Loucy (cell line): ENCODE results near the gene BASP1.

Experiments
- H2AFZ ChIP-seq: fragments of 200-600 bp; sonication (generic); 2 replicates; pipeline ENCODE4 v1.6.0; 2016; ENCODE audit warnings: antibody characterized with exemption, mild to moderate bottlenecking, low read length, moderate library complexity
- H3F3A ChIP-seq: fragments of 200-600 bp; 2 replicates; pipeline ENCODE4 v1.6.0; 2016; ENCODE audit warnings: antibody characterized with exemption, low read depth, mild to moderate bottlenecking
- H3K27me3 ChIP-seq: fragments of 200-600 bp; sonication (generic); 2 replicates; pipeline ENCODE4 v1.6.1; 2014; ENCODE audit warnings: low read length, mild to moderate bottlenecking; ENCODE audit not compliant: insufficient read depth, poor library complexity, severe bottlenecking
- H3K36me3 ChIP-seq: fragments of 200-600 bp; sonication (generic); 2 replicates; pipeline ENCODE4 v1.6.1; 2016; ENCODE audit warnings: low read length; ENCODE audit not compliant: insufficient read depth
- H3K4me1 ChIP-seq: fragments of 200-600 bp; sonication (generic); 2 replicates; pipeline ENCODE4 v1.5.1; 2014; ENCODE audit warnings: low read length, mild to moderate bottlenecking; ENCODE audit not compliant: insufficient read depth, poor library complexity, severe bottlenecking
- H3K4me2 ChIP-seq: fragments of 200-600 bp; sonication (generic); 2 replicates; pipeline ENCODE4 v1.6.0; 2014; ENCODE audit warnings: antibody characterized with exemption, low read length, low read depth, mild to moderate bottlenecking; ENCODE audit not compliant: poor library complexity, severe bottlenecking
- H3K4me3 ChIP-seq: fragments of 200-600 bp; sonication (generic); 2 replicates; pipeline ENCODE4 v1.5.1; 2014; ENCODE audit warnings: low read length, mild to moderate bottlenecking, mixed read lengths; ENCODE audit not compliant: poor library complexity, severe bottlenecking
- H3K79me2 ChIP-seq: fragments of 200-600 bp; sonication (generic); 2 replicates; pipeline ENCODE4 v1.6.1; 2014; ENCODE audit warnings: low read length; ENCODE audit not compliant: insufficient read depth
- H3K9ac ChIP-seq: fragments of 200-600 bp; sonication (generic); 2 replicates; pipeline ENCODE4 v1.6.0; 2014; ENCODE audit warnings: mild to moderate bottlenecking, low read depth, low read length, moderate library complexity; ENCODE audit not compliant: poor library complexity, severe bottlenecking
- H3K9me2 ChIP-seq: fragments of 200-600 bp; sonication (generic); replicated peaks from 2 replicates; pipeline ENCODE4 v1.6.1; 2016; ENCODE audit warnings: low read depth, low read length, mixed read lengths
- H3K9me3 ChIP-seq: fragments of 200-600 bp; sonication (generic); 2 replicates; pipeline ENCODE4 v1.6.1; 2014; ENCODE audit warnings: mild to moderate bottlenecking, antibody characterized with exemption, low read length, low read depth; ENCODE audit not compliant: insufficient read depth
- H4K20me1 ChIP-seq: fragments of 200-600 bp; sonication (generic); 2 replicates; pipeline ENCODE4 v1.6.0; 2014; ENCODE audit warnings: antibody characterized with exemption, low read length, mild to moderate bottlenecking; ENCODE audit not compliant: insufficient read depth, poor library complexity, severe bottlenecking
- CTCF ChIP-seq: fragments of 200-600 bp; sonication (generic); conservative IDR thresholded peaks from 2 replicates; pipeline ENCODE4 v1.5.1; 2014; ENCODE audit warnings: mild to moderate bottlenecking, antibody characterized with exemption, low read length
- EZH2phosphoT487 ChIP-seq: fragments of 200-600 bp; IDR thresholded peaks from 2 replicates; pipeline ENCODE4 v1.6.1; 2018; ENCODE audit warnings: antibody characterized with exemption, mild to moderate bottlenecking, moderate library complexity, borderline replicate concordance

BASP1 gene

GRCh38 chr5:17278931-17279330, 61.5 kb downstream of the BASP1 start:
- TF ChIP-seq EZH2phosphoT487: no peak
- TF ChIP-seq CTCF: no peak
- no peak overlapping the region for H3K4me2 ChIP-seq
- no peak overlapping the region for H2AFZ ChIP-seq
- H3K9ac ChIP-seq: no peak overlapping the region
- H3K27me3 ChIP-seq: no peaks in the 10 kb centered on the region
- no peaks in the 10 kb centered on the region for H3K9me2 ChIP-seq
- no peaks in the 10 kb centered on the region for H4K20me1 ChIP-seq
- no peaks in the 10 kb centered on the region for H3F3A ChIP-seq
- H3K9me3 ChIP-seq: no peaks in the 10 kb centered on the region; the same call in 1 of the 2 replicates
- H3K4me3 ChIP-seq: no peak overlapping the region
- H3K79me2 ChIP-seq: no peaks in the 10 kb centered on the region
- H3K36me3 ChIP-seq: no peaks in the 10 kb centered on the region
- H3K4me1 ChIP-seq: no peaks in the 10 kb centered on the region

GRCh38 chr5:17279487-17279886, 62.1 kb downstream of the BASP1 start:
- Histone ChIP-seq H3K9ac (no peak overlapping the region), H3F3A (no peaks in the 10 kb centered on the region), H3K9me3 (no peaks in the 10 kb centered on the region; the same call in 1 of the 2 replicates), H3K4me2 (no peak overlapping the region), H3K36me3 (no peaks in the 10 kb centered on the region), H3K27me3 (no peaks in the 10 kb centered on the region), H3K4me3 (no peak overlapping the region), H3K4me1 (no peaks in the 10 kb centered on the region), H3K9me2 (no peaks in the 10 kb centered on the region), H4K20me1 (no peaks in the 10 kb centered on the region), H2AFZ (no peak overlapping the region), H3K79me2 (no peaks in the 10 kb centered on the region)
- no peak for TF ChIP-seq EZH2phosphoT487
- no peak for TF ChIP-seq CTCF

GRCh38 chr5:17282283-17283120, 65.1 kb downstream of the BASP1 start:
- H4K20me1 ChIP-seq: no peaks in the 10 kb centered on the region
- TF ChIP-seq CTCF: no peak
- no peak for TF ChIP-seq EZH2phosphoT487
- no peaks in the 10 kb centered on the region for H3K4me1 ChIP-seq
- no peaks in the 10 kb centered on the region for H3K27me3 ChIP-seq
- H3K9ac ChIP-seq: no peak overlapping the region
- no peaks in the 10 kb centered on the region; the same call in 1 of the 2 replicates for H3K9me3 ChIP-seq
- no peak overlapping the region for H2AFZ ChIP-seq
- H3K4me3 ChIP-seq: no peak overlapping the region
- no peak overlapping the region for H3K4me2 ChIP-seq
- no peaks in the 10 kb centered on the region for H3F3A ChIP-seq
- no peaks in the 10 kb centered on the region for H3K9me2 ChIP-seq
- no peaks in the 10 kb centered on the region for H3K79me2 ChIP-seq
- H3K36me3 ChIP-seq: no peaks in the 10 kb centered on the region
